ENCODE measurements around the gene STK31. TPM values are rescaled to one million over a fixed set of nuclear protein-coding genes. Genes with fewer than 3 reads are reported as not detected.
"Not testable (repeated sequence)": the region's sequence is repeated elsewhere in the genome, so short reads cannot be mapped to it uniquely, and the experiment has no call there.

Gene STK31
- total and polyA plus RNA-seq, 10 of the 15 experiments (the other 5 are each of a cell fraction or from before 2014, with no cell fraction given) = 0.08 to 0.49 (median 0.17) TPM; not detected in 1

DNA sequence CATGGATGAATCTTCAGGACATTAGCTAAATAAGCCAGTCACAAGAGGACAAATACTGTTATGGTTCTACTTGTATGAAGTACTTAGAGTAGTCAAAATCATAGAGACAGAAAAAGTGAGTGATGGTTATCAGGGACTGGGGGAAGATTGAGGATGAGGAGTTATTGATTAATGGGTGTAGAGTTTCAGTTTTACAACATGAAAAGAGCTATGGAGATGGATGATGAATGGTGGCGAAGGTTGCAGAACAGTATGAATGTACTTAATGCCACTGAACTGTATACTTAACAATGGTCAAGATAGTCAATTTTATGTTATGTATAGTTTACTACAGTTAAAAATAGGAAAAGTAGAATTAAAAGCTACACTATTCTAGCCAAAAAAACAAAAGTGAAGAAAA is 7.8 kb downstream of the STK31 start (continued):
- TF ChIP-seq ZBTB4 (CRISPR knock-in tag; IDR thresholded peaks at IDR 0.05) = no peak

GRCh38 chr7:23721456-23721855 is 11.4 kb downstream of the STK31 start:
- no TSS peak for BruUV-seq (replicated peaks)

GRCh38 chr7:23722587-23723216 is 12.7 kb downstream of the STK31 start:
- DNase-seq (ENCODE audit: low read depth, low spot score); BruUV-seq (replicated peaks); in situ Hi-C loops (cut with MboI); H3K4me1 ChIP-seq (ENCODE audit: control insufficient read depth, insufficient read depth, low read length); H3K4me2 ChIP-seq (ENCODE audit: control insufficient read depth, insufficient read depth); H2AFZ ChIP-seq (ENCODE audit: control insufficient read depth, low read depth, low read length); RAD21 ChIA-PET (ENCODE audit: unreplicated experiment); H3K27me3 ChIP-seq (replicated peaks in 1 of 2; ENCODE audit: control insufficient read depth in 2 of 2, insufficient read depth in 2 of 2, low read length in 1 of 2); H3K27ac ChIP-seq (ENCODE audit: control insufficient read depth, insufficient read depth); SMC1A ChIA-PET (ENCODE audit: uncharacterized antibody, unreplicated experiment); ATAC-seq; H4K20me1 ChIP-seq (ENCODE audit: control insufficient read depth, insufficient read depth); intact Hi-C loops (cut with micrococcal nuclease; ENCODE audit: unreplicated experiment); H3K36me3 ChIP-seq (ENCODE audit: control insufficient read depth in 2 of 2, insufficient read depth in 2 of 2, low read length in 1 of 2); H3K79me2 ChIP-seq (ENCODE audit: control insufficient read depth, insufficient read depth, low read length); H3K9ac ChIP-seq (ENCODE audit: control insufficient read depth, insufficient read depth, low read length); H3K4me3 ChIP-seq; CTCF ChIA-PET; H3K9me3 ChIP-seq (replicated peaks; ENCODE audit: control insufficient read depth, insufficient read depth, low read length); POLR2A ChIA-PET; FAIRE-seq: not testable (repeated sequence)
- 55% methylated on average over 21 of the region's 21 CpGs for WGBS (ENCODE audit: insufficient coverage, insufficient replicate concordance, low lambda C conversion rate, missing lambda C conversion rate)

More at GRCh38 chr7:23721456-23721855, 11.4 kb downstream of the STK31 start:
- Histone ChIP-seq H3K4me3 (no peak overlapping the region), H3K79me2 (ENCODE audit: control insufficient read depth, insufficient read depth, low read length) (no peaks in the 10 kb centered on the region), H4K20me1 (ENCODE audit: control insufficient read depth, insufficient read depth) (no peaks in the 10 kb centered on the region), H3K27ac (ENCODE audit: control insufficient read depth, insufficient read depth) (no peak overlapping the region), H3K9ac (ENCODE audit: control insufficient read depth, insufficient read depth, low read length) (no peak overlapping the region), H2AFZ (ENCODE audit: control insufficient read depth, low read depth, low read length) (no peak overlapping the region), H3K4me2 (ENCODE audit: control insufficient read depth, insufficient read depth) (no peak overlapping the region), H3K9me3 (replicated peaks; ENCODE audit: control insufficient read depth, insufficient read depth, low read length) (no peaks in the 10 kb centered on the region), H3K27me3 (replicated peaks in 1 of 2; ENCODE audit: control insufficient read depth in 2 of 2, insufficient read depth in 2 of 2, low read length in 1 of 2) (no peaks in the 10 kb centered on the region), H3K4me1 (ENCODE audit: control insufficient read depth, insufficient read depth, low read length) (no peaks in the 10 kb centered on the region), H3K36me3 (ENCODE audit: control insufficient read depth in 2 of 2, insufficient read depth in 2 of 2, low read length in 1 of 2) (no peaks in the 10 kb centered on the region)
- TF ChIP-seq NBN (IDR thresholded peaks at IDR 0.05) (no peak), RUNX3 (IDR thresholded peaks at IDR 0.05; ENCODE audit: low read length) (no peak), CBFB (IDR thresholded peaks at IDR 0.05; ENCODE audit: low read depth) (no peak)
- no peak for ATAC-seq
- WGBS (ENCODE audit: insufficient coverage, insufficient replicate concordance, low lambda C conversion rate, missing lambda C conversion rate) = 88% methylated on average over 4 of the region's 4 CpGs
- in situ Hi-C loops (cut with MboI) (no loop called here), intact Hi-C loops (cut with micrococcal nuclease; ENCODE audit: unreplicated experiment) (no loop called here)
- CTCF ChIA-PET = interaction anchor here (0.9 to 13.5 kb wide), 4 partner anchors 8 to 151 kb away, joined by 4 to 264 read pairs (median 6); no protein-coding TSS in a partner anchor
- POLR2A ChIA-PET = no interaction called here
- RAD21 ChIA-PET (ENCODE audit: unreplicated experiment) = interaction anchor here (1.8 kb wide), 1 partner anchor 175 kb away, joined by 4 read pairs; no protein-coding TSS in a partner anchor
- no peak for FAIRE-seq
- DNase-seq (ENCODE audit: low read depth, low spot score) = no peak
- SMC1A ChIA-PET (ENCODE audit: uncharacterized antibody, unreplicated experiment) = interaction anchor here (1.5 to 1.6 kb wide), 2 partner anchors 11 to 48 kb away, joined by 3 to 4 read pairs; partner anchors contain the start of gene STK31

GRCh38 chr7:23724113-23724512 is 14.1 kb downstream of the STK31 start:
- not testable (repeated sequence) for H3K4me3 ChIP-seq
- SMC1A ChIA-PET (ENCODE audit: uncharacterized antibody, unreplicated experiment) = interaction anchor here (0.6 to 1.7 kb wide), 3 partner anchors 11 to 177 kb away, joined by 3 to 7 read pairs (median 4); no protein-coding TSS in a partner anchor

More at GRCh38 chr7:23724113-23724512, 14.1 kb downstream of the STK31 start:
- H3K27ac ChIP-seq (ENCODE audit: control insufficient read depth, insufficient read depth); H3K4me1 ChIP-seq (ENCODE audit: control insufficient read depth, insufficient read depth, low read length); intact Hi-C loops (cut with micrococcal nuclease; ENCODE audit: unreplicated experiment); H3K4me2 ChIP-seq (ENCODE audit: control insufficient read depth, insufficient read depth); in situ Hi-C loops (cut with MboI); H3K79me2 ChIP-seq (ENCODE audit: control insufficient read depth, insufficient read depth, low read length); H3K36me3 ChIP-seq (ENCODE audit: control insufficient read depth in 2 of 2, insufficient read depth in 2 of 2, low read length in 1 of 2); CTCF ChIA-PET; BruUV-seq (replicated peaks); H3K27me3 ChIP-seq (replicated peaks in 1 of 2; ENCODE audit: control insufficient read depth in 2 of 2, insufficient read depth in 2 of 2, low read length in 1 of 2); FAIRE-seq; H3K9ac ChIP-seq (ENCODE audit: control insufficient read depth, insufficient read depth, low read length); H3K9me3 ChIP-seq (replicated peaks; ENCODE audit: control insufficient read depth, insufficient read depth, low read length); POLR2A ChIA-PET; H2AFZ ChIP-seq (ENCODE audit: control insufficient read depth, low read depth, low read length); H4K20me1 ChIP-seq (ENCODE audit: control insufficient read depth, insufficient read depth); DNase-seq (ENCODE audit: low read depth, low spot score); ATAC-seq: not testable (repeated sequence)
- RAD21 ChIA-PET (ENCODE audit: unreplicated experiment) = interaction anchor here (1.4 to 1.5 kb wide), 2 partner anchors 11 to 153 kb away, joined by 4 to 5 read pairs; no protein-coding TSS in a partner anchor
- 94% methylated on average over 4 of the region's 4 CpGs for WGBS (ENCODE audit: insufficient coverage, insufficient replicate concordance, low lambda C conversion rate, missing lambda C conversion rate)

Data from GM12878 (cell line).